ENCODE measurements around the gene LCT.
A peak's percentile ranks its signal among the peaks of the same experiment; 100 is the strongest.

LCT gene

GRCh38 chr2:135742325-135742757 lies 94.6 kb downstream of the LCT start:
- H3K9me3 ChIP-seq (ENCODE audit: low read length): peaks cover 2% of the 10 kb centered on the region
- H3K27me3 ChIP-seq (ENCODE audit: insufficient read depth, low read length): no peaks in the 10 kb centered on the region
- peaks cover 18% of the 10 kb centered on the region for H3K36me3 ChIP-seq (ENCODE audit: insufficient read depth, low read length)
- H3K4me1 ChIP-seq (ENCODE audit: insufficient read depth, low read length): peaks cover 10% of the 10 kb centered on the region
- H2AFZ ChIP-seq (ENCODE audit: low read depth, low read length): peak overlapping the region; percentile 46
- peak overlapping the region; percentile 72 for H3K4me3 ChIP-seq (ENCODE audit: low read length)

- Histone ChIP-seq H3K9me3 (ENCODE audit: low read length) (peaks cover 2% of the 10 kb centered on the region), H3K4me3 (ENCODE audit: low read length) (peak within 1 kb of the TSS; percentile 72), H3K36me3 (ENCODE audit: insufficient read depth, low read length) (peaks cover 12% of the 10 kb centered on the region), H3K4me1 (ENCODE audit: insufficient read depth, low read length) (peaks cover 10% of the 10 kb centered on the region), H3K27me3 (ENCODE audit: insufficient read depth, low read length) (no peaks in the 10 kb centered on the region), H2AFZ (ENCODE audit: low read depth, low read length) (peak within 1 kb of the TSS; percentile 75)
Observed at GRCh38 chr2:135741395-135742324, 95.3 kb downstream of the LCT start, which contains the start of gene UBXN4. Gene UBXN4 (plus strand): TSS chr2:135741855. CDS start chr2:135741930, 75 bp downstream.

- peaks cover 10% of the 10 kb centered on the region for H3K4me1 ChIP-seq (ENCODE audit: insufficient read depth, low read length)
- no peak overlapping the region for H3K4me3 ChIP-seq (ENCODE audit: low read length)
- peaks cover 5% of the 10 kb centered on the region for H3K36me3 ChIP-seq (ENCODE audit: insufficient read depth, low read length)
- no peaks in the 10 kb centered on the region for H3K27me3 ChIP-seq (ENCODE audit: insufficient read depth, low read length)
- peaks cover 2% of the 10 kb centered on the region for H3K9me3 ChIP-seq (ENCODE audit: low read length)
- H2AFZ ChIP-seq (ENCODE audit: low read depth, low read length): peak overlapping the region; percentile 75
Observed at GRCh38 chr2:135741043-135741394, 96.0 kb downstream of the LCT start.

DNA sequence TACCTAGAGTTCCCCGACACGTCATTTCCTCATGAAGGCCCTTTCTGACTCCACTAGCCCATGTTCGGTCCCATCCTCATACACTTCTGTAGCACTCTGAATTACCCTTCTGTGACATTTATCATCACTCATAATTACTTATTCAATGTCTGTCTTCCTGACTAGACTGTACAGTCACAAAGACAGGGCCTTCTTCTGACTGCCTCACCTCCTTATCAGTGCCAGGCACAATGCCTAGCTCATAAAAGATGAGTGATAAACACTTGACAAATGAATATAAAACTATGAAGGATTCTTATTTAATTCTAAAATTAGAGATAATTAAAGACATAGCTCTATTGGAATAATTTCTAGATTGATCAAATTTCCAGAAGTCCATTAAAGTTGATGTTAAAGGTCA lies 96.8 kb downstream of the LCT start:
- no peak overlapping the region for H3K4me3 ChIP-seq (ENCODE audit: low read length)
- H3K36me3 ChIP-seq (ENCODE audit: insufficient read depth, low read length): peaks cover 3% of the 10 kb centered on the region
- H2AFZ ChIP-seq (ENCODE audit: low read depth, low read length): no peak overlapping the region
- peaks cover 2% of the 10 kb centered on the region for H3K9me3 ChIP-seq (ENCODE audit: low read length)
- no peaks in the 10 kb centered on the region for H3K27me3 ChIP-seq (ENCODE audit: insufficient read depth, low read length)
- peaks cover 10% of the 10 kb centered on the region for H3K4me1 ChIP-seq (ENCODE audit: insufficient read depth, low read length)
